ENCODE measurements around the gene OR10G4. TPM values are rescaled to one million over a fixed set of nuclear protein-coding genes. Genes with fewer than 3 reads are reported as not detected.

OR10G4 gene, protein sequence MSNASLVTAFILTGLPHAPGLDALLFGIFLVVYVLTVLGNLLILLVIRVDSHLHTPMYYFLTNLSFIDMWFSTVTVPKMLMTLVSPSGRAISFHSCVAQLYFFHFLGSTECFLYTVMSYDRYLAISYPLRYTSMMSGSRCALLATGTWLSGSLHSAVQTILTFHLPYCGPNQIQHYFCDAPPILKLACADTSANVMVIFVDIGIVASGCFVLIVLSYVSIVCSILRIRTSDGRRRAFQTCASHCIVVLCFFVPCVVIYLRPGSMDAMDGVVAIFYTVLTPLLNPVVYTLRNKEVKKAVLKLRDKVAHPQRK
- total RNA-seq = not detected
- not detected for polyA plus RNA-seq (2013, experiment 1 of 2)
- polyA plus RNA-seq (2013, experiment 2 of 2) = not detected
- 0 to 0.07 (median 0) reads per million in 172 experiments for total RNA-seq

DNA sequence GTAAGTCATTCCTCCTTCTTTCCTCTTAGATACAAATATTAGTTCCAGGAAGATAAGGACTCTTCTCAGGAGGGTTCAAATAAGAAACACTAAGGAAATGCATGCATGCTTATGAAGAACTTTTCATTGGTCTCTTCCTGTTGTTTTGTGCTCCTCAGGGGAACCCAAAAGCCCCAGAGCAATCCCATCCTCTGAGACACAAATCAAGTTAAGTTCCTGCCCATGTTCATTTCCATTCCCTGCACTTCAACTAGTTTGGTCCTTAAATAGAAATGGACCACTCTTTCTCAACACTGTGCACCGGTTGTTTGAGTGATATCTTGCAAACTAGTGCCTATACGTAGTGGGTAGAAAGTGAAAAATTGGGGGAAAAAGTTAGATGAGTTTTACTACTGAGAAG lies at the start of gene OR10G4:
Gene OR10G4, plus strand, starts transcription at position 301 of the 400 bp plus-strand sequence. CDS start 2,578 bp downstream, outside the sequence.
- Mint-ChIP-seq H3K4me3 (no peak within 1 kb of the TSS), H3K27me3 (peaks cover 10% of the 10 kb centered on the region), H3K4me1 (ENCODE audit: low read depth) (no peaks in the 10 kb centered on the region), H3K27ac (no peak within 1 kb of the TSS), H3K9me3 (no peaks in the 10 kb centered on the region), H3K36me3 (ENCODE audit: low read depth) (no peaks in the 10 kb centered on the region)
- no peak within 1 kb of the TSS for H3K4me3 ChIP-seq (ENCODE audit: low read length)
- no peaks in the 10 kb centered on the region for H3K36me3 ChIP-seq (ENCODE audit: insufficient read depth, low read length)
- ATAC-seq (ENCODE audit: poor library complexity) (no peak), DNase-seq (no peak)
- no peaks in the 10 kb centered on the region for H3K9me3 ChIP-seq (ENCODE audit: control insufficient read depth in 1 of 2, insufficient read depth in 1 of 2, low read length in 2 of 2)
- CTCF ChIA-PET = no interaction called here
- POLR2A ChIA-PET = no interaction called here
- H3K4me1 ChIP-seq (ENCODE audit: insufficient read depth, low read length) = no peaks in the 10 kb centered on the region
- intact Hi-C loops (cut with DNase I, micrococcal nuclease) = no loop called here
- H3K27me3 ChIP-seq (ENCODE audit: control insufficient read depth in 1 of 2, insufficient read depth in 2 of 2, low read length in 2 of 2) = no peaks in the 10 kb centered on the region
- H3K27ac ChIP-seq (ENCODE audit: low read depth in 1 of 2, low read length in 2 of 2) = no peak within 1 kb of the TSS
- TF ChIP-seq, protein P1, sequence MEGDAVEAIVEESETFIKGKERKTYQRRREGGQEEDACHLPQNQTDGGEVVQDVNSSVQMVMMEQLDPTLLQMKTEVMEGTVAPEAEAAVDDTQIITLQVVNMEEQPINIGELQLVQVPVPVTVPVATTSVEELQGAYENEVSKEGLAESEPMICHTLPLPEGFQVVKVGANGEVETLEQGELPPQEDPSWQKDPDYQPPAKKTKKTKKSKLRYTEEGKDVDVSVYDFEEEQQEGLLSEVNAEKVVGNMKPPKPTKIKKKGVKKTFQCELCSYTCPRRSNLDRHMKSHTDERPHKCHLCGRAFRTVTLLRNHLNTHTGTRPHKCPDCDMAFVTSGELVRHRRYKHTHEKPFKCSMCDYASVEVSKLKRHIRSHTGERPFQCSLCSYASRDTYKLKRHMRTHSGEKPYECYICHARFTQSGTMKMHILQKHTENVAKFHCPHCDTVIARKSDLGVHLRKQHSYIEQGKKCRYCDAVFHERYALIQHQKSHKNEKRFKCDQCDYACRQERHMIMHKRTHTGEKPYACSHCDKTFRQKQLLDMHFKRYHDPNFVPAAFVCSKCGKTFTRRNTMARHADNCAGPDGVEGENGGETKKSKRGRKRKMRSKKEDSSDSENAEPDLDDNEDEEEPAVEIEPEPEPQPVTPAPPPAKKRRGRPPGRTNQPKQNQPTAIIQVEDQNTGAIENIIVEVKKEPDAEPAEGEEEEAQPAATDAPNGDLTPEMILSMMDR (IDR thresholded peaks at IDR 0.05) = no peak

DNA sequence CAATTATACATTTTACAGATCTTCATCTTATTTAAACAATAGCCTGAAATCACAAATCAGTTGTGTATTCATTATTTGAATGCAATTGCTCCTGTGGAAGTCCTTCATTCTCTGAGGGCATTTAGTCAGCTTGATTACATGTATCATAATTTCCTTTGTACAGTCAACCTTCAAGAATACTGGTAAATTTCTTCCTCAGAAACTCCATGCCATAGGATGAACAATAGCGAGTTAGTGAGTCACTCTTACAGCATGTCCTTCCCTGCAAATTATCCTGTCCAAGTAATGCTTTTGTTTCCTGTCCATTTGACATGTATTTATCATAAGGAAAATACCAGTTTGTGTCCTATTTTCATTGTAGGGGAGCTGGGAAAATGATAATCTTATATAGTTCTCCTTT lies 39.0 kb upstream of the OR10G4 start:
- no peaks in the 10 kb centered on the region for H3K36me3 Mint-ChIP-seq (ENCODE audit: low read depth)
- H3K27ac Mint-ChIP-seq = no peak overlapping the region
- TF ChIP-seq, protein P1 (IDR thresholded peaks at IDR 0.05) = no peak
- Histone ChIP-seq H3K27me3 (ENCODE audit: control insufficient read depth in 1 of 2, insufficient read depth in 2 of 2, low read length in 2 of 2) (no peaks in the 10 kb centered on the region), H3K9me3 (ENCODE audit: control insufficient read depth in 1 of 2, insufficient read depth in 1 of 2, low read length in 2 of 2) (peaks cover 0 to 8% of the 10 kb centered on the region in 2 experiments), H3K36me3 (ENCODE audit: insufficient read depth, low read length) (no peaks in the 10 kb centered on the region), H3K27ac (ENCODE audit: low read depth in 1 of 2, low read length in 2 of 2) (no peak overlapping the region), H3K4me1 (ENCODE audit: insufficient read depth, low read length) (no peaks in the 10 kb centered on the region), H3K4me3 (ENCODE audit: low read length) (no peak overlapping the region)
- H3K4me3 Mint-ChIP-seq = no peak overlapping the region
- ATAC-seq (ENCODE audit: poor library complexity) (no peak), DNase-seq (no peak)
- ChIA-PET CTCF (no interaction called here), POLR2A (no interaction called here)
- no peaks in the 10 kb centered on the region for H3K4me1 Mint-ChIP-seq (ENCODE audit: low read depth)
- peaks cover 5% of the 10 kb centered on the region for H3K27me3 Mint-ChIP-seq
- H3K9me3 Mint-ChIP-seq = peaks cover under 1% of the 10 kb centered on the region
- intact Hi-C loops (cut with DNase I, micrococcal nuclease) = no loop called here

DNA sequence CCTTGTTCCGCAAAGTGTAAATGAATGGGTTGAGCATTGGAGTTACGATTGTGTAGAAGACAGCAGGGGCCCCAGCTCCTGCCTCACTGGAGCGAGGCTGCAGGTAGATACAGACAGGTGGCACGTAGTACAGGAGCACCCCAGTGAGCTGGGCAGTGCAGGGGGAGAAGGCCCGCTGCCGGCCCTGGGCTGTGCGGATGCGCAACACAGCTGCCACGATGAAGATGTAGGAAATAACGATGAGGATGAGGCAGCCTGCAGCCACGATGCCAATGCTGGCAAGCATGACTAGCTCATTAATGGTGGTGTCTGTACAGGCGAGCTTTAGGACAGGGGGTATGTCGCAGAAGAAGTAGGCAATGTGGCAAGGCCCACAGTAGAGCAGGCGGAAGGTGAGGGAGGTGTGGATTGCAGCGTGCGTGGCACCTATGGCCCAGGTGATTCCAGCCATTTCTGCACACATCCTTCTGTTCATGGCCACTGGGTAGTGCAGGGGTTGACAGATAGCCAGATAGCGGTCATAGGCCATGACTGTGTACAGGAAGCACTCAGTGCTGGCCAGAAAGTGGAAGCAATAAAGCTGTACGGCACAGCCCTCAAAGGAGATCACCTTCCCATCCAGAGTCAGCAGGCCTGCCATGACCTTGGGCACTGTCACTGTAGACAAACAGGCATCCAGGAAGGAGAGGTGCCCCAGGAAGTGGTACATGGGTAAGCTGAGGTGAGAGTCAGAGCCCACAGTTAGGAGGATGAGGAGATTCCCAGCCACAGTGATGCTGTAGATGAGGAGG lies 35.8 kb upstream of the OR10G4 start:
- CTCF ChIA-PET = no interaction called here
- Histone ChIP-seq H3K27me3 (ENCODE audit: control insufficient read depth in 1 of 2, insufficient read depth in 2 of 2, low read length in 2 of 2) (peaks cover 0 to 2% of the 10 kb centered on the region in 2 experiments), H3K9me3 (ENCODE audit: control insufficient read depth in 1 of 2, insufficient read depth in 1 of 2, low read length in 2 of 2) (peaks cover 0 to 15% of the 10 kb centered on the region in 2 experiments), H3K4me1 (ENCODE audit: insufficient read depth, low read length) (no peaks in the 10 kb centered on the region), H3K4me3 (ENCODE audit: low read length) (no peak overlapping the region), H3K36me3 (ENCODE audit: insufficient read depth, low read length) (no peaks in the 10 kb centered on the region), H3K27ac (ENCODE audit: low read depth in 1 of 2, low read length in 2 of 2) (no peak overlapping the region)
- DNase-seq (no peak), ATAC-seq (ENCODE audit: poor library complexity) (no peak)
- Mint-ChIP-seq H3K9me3 (peaks cover 4% of the 10 kb centered on the region), H3K4me3 (no peak overlapping the region), H3K27ac (no peak overlapping the region), H3K4me1 (ENCODE audit: low read depth) (no peaks in the 10 kb centered on the region), H3K36me3 (ENCODE audit: low read depth) (no peaks in the 10 kb centered on the region), H3K27me3 (peaks cover 21% of the 10 kb centered on the region)
- TF ChIP-seq, protein P1 (IDR thresholded peaks at IDR 0.05) = no peak
- intact Hi-C loops (cut with DNase I, micrococcal nuclease) = no loop called here
- POLR2A ChIA-PET = no interaction called here

All from CD4-positive, alpha-beta T cell (primary cell).